ENCODE measurements around the gene RCSD1.

RCSD1 gene

DNA sequence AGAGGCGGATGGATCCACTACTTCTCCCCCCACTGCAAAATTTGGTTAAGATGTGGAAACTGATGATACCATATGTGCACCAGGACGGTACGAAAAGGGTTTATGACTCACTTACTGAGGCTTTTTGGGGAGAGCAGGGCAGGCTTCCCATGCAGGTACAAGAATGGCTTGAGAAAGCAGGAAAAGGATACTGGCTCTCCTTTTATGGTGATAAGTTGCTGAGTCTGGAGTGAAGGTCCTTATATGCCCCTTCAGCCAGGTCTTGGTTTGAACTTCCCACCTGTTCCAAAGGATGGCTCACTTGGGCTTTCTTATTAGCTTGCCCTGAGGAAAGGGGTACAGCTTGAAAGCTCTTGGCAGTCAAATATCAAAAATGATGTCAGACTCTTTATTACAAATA is 114.9 kb downstream of the RCSD1 start:
- Histone ChIP-seq H2BK5ac (ENCODE audit: low read depth, low read length, poor library complexity, severe bottlenecking) (no peak overlapping the region), H3K23ac (ENCODE audit: low read length in 2 of 2) (no peak overlapping the region), H3K4me3 (ENCODE audit: insufficient read depth in 1 of 2, low read depth in 1 of 2, low read length in 2 of 2) (no peak overlapping the region), H2BK15ac (ENCODE audit: low read depth, poor library complexity, severe bottlenecking) (no peak overlapping the region), H3K27me3 (ENCODE audit: control insufficient read depth in 1 of 2, insufficient read depth in 1 of 2, low read length in 2 of 2) (no peaks in the 10 kb centered on the region), H2AK5ac (ENCODE audit: low read length, severe bottlenecking) (no peak overlapping the region), H4K91ac (ENCODE audit: low read length) (no peak overlapping the region), H3K4me1 (ENCODE audit: control insufficient read depth, insufficient read depth, low read depth, low read length) (peaks cover 6% of the 10 kb centered on the region), H3K9ac (ENCODE audit: low read length) (no peak overlapping the region), H2BK120ac (ENCODE audit: low read depth, low read length) (no peak overlapping the region), H3K4me2 (ENCODE audit: low read length, poor library complexity, severe bottlenecking) (no peak overlapping the region), H3K36me3 (ENCODE audit: control insufficient read depth in 1 of 2, insufficient read depth in 2 of 2, low read depth in 1 of 2, low read length in 2 of 2) (no peaks in the 10 kb centered on the region), H3K79me1 (replicated peaks; ENCODE audit: low read length, poor library complexity, severe bottlenecking) (peaks cover 2% of the 10 kb centered on the region), H3K4ac (ENCODE audit: low read depth in 1 of 2, low read length in 2 of 2) (no peak overlapping the region), H3K18ac (ENCODE audit: low read depth in 1 of 2, low read length in 2 of 2) (no peak overlapping the region), H3K9me3 (ENCODE audit: control insufficient read depth, low read length) (no peaks in the 10 kb centered on the region), H2BK12ac (ENCODE audit: low read length in 2 of 2) (no peak overlapping the region), H3K27ac (ENCODE audit: low read length, poor library complexity, severe bottlenecking) (no peak overlapping the region), H2AFZ (ENCODE audit: low read depth, low read length) (no peak overlapping the region), H3K14ac (ENCODE audit: low read length in 2 of 2) (no peak overlapping the region), H4K8ac (ENCODE audit: low read length) (no peak overlapping the region)
- WGBS: 88% methylated on average over 3 of the region's 3 CpGs
- no peak for DNase-seq

DNA sequence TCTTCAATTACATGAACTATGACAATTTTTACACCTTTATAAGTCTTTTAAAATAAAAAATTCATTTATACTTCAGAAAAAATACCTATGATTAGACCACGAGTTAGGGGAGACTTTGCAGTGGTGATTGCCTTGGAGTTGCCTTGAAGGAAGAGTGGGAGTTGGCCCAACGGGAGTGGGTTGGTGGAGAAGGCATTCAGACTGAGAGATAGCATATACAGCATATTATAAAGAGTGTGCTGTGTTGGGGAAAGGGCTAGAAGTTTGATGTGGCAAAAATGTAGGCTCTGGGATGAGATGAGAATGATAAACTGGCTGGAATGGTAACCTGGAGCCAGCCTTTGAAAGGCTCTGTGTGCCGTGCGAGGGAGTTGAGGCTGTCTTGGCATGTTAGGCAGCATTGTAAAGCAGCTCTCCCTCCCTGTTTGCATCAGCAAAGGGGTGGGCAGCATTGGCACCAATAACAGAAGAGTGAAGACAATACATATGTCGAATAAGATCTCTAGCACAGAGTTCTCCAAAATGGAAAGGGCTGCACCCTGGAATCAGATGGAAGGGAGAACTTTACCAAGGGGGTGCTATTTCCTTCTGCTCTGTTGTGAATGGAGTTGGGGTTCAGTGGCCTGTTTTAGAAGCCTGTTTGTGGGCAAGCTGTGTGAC is 116.1 kb downstream of the RCSD1 start:
- H3K4me1 ChIP-seq (ENCODE audit: control insufficient read depth, insufficient read depth, low read depth, low read length): peaks cover 8% of the 10 kb centered on the region
- H2BK120ac ChIP-seq (ENCODE audit: low read depth, low read length): no peak overlapping the region
- no peak overlapping the region for H2BK5ac ChIP-seq (ENCODE audit: low read depth, low read length, poor library complexity, severe bottlenecking)
- whole genome bisulfite sequencing: 64% methylated on average over 5 of the region's 5 CpGs
- no peak overlapping the region for H3K4me2 ChIP-seq (ENCODE audit: low read length, poor library complexity, severe bottlenecking)
- H3K36me3 ChIP-seq (ENCODE audit: control insufficient read depth in 1 of 2, insufficient read depth in 2 of 2, low read depth in 1 of 2, low read length in 2 of 2): no peaks in the 10 kb centered on the region
- H2AK5ac ChIP-seq (ENCODE audit: low read length, severe bottlenecking): no peak overlapping the region
- DNase-seq: no peak
- H3K14ac ChIP-seq (ENCODE audit: low read length in 2 of 2): no peak overlapping the region
- H4K8ac ChIP-seq (ENCODE audit: low read length): no peak overlapping the region
- H3K4me3 ChIP-seq (ENCODE audit: insufficient read depth in 1 of 2, low read depth in 1 of 2, low read length in 2 of 2): no peak overlapping the region
- H3K27ac ChIP-seq (ENCODE audit: low read length, poor library complexity, severe bottlenecking): no peak overlapping the region
- no peak overlapping the region for H2BK12ac ChIP-seq (ENCODE audit: low read length in 2 of 2)
- no peak overlapping the region for H2BK15ac ChIP-seq (ENCODE audit: low read depth, poor library complexity, severe bottlenecking)
- no peak overlapping the region for H3K9ac ChIP-seq (ENCODE audit: low read length)
- no peak overlapping the region for H4K91ac ChIP-seq (ENCODE audit: low read length)
- H3K18ac ChIP-seq (ENCODE audit: low read depth in 1 of 2, low read length in 2 of 2): no peak overlapping the region
- no peak overlapping the region for H3K23ac ChIP-seq (ENCODE audit: low read length in 2 of 2)
- peaks cover 2% of the 10 kb centered on the region for H3K79me1 ChIP-seq (replicated peaks; ENCODE audit: low read length, poor library complexity, severe bottlenecking)
- no peak overlapping the region for H3K4ac ChIP-seq (ENCODE audit: low read depth in 1 of 2, low read length in 2 of 2)
- H3K27me3 ChIP-seq (ENCODE audit: control insufficient read depth in 1 of 2, insufficient read depth in 1 of 2, low read length in 2 of 2): no peaks in the 10 kb centered on the region
- no peak overlapping the region for H2AFZ ChIP-seq (ENCODE audit: low read depth, low read length)
- no peaks in the 10 kb centered on the region for H3K9me3 ChIP-seq (ENCODE audit: control insufficient read depth, low read length)

- no peak overlapping the region for H3K4me3 ChIP-seq (ENCODE audit: insufficient read depth in 1 of 2, low read depth in 1 of 2, low read length in 2 of 2)
- no peak overlapping the region for H2BK15ac ChIP-seq (ENCODE audit: low read depth, poor library complexity, severe bottlenecking)
- H3K27me3 ChIP-seq (ENCODE audit: control insufficient read depth in 1 of 2, insufficient read depth in 1 of 2, low read length in 2 of 2): no peaks in the 10 kb centered on the region
- H3K18ac ChIP-seq (ENCODE audit: low read depth in 1 of 2, low read length in 2 of 2): no peak overlapping the region
- no peak overlapping the region for H3K23ac ChIP-seq (ENCODE audit: low read length in 2 of 2)
- H2BK12ac ChIP-seq (ENCODE audit: low read length in 2 of 2): no peak overlapping the region
- no peak overlapping the region for H2BK5ac ChIP-seq (ENCODE audit: low read depth, low read length, poor library complexity, severe bottlenecking)
- H2BK120ac ChIP-seq (ENCODE audit: low read depth, low read length): peak overlapping the region; percentile 27
- H3K14ac ChIP-seq (ENCODE audit: low read length in 2 of 2): no peak overlapping the region
- H3K4me2 ChIP-seq (ENCODE audit: low read length, poor library complexity, severe bottlenecking): no peak overlapping the region
- peaks cover 7% of the 10 kb centered on the region for H3K4me1 ChIP-seq (ENCODE audit: control insufficient read depth, insufficient read depth, low read depth, low read length)
- H3K9ac ChIP-seq (ENCODE audit: low read length): no peak overlapping the region
- no peak overlapping the region for H3K4ac ChIP-seq (ENCODE audit: low read depth in 1 of 2, low read length in 2 of 2)
- H3K36me3 ChIP-seq (ENCODE audit: control insufficient read depth in 1 of 2, insufficient read depth in 2 of 2, low read depth in 1 of 2, low read length in 2 of 2): no peaks in the 10 kb centered on the region
- H2AFZ ChIP-seq (ENCODE audit: low read depth, low read length): no peak overlapping the region
- H3K79me1 ChIP-seq (replicated peaks; ENCODE audit: low read length, poor library complexity, severe bottlenecking): no peaks in the 10 kb centered on the region
- 97% methylated on average over 5 of the region's 7 CpGs for WGBS
- no peaks in the 10 kb centered on the region for H3K9me3 ChIP-seq (ENCODE audit: control insufficient read depth, low read length)
- no peak overlapping the region for H4K91ac ChIP-seq (ENCODE audit: low read length)
- H4K8ac ChIP-seq (ENCODE audit: low read length): no peak overlapping the region
- H3K27ac ChIP-seq (ENCODE audit: low read length, poor library complexity, severe bottlenecking): no peak overlapping the region
- no peak for DNase-seq
- no peak overlapping the region for H2AK5ac ChIP-seq (ENCODE audit: low read length, severe bottlenecking)
Measured at GRCh38 chr1:167746988-167747655, 117.1 kb downstream of the RCSD1 start.

DNA sequence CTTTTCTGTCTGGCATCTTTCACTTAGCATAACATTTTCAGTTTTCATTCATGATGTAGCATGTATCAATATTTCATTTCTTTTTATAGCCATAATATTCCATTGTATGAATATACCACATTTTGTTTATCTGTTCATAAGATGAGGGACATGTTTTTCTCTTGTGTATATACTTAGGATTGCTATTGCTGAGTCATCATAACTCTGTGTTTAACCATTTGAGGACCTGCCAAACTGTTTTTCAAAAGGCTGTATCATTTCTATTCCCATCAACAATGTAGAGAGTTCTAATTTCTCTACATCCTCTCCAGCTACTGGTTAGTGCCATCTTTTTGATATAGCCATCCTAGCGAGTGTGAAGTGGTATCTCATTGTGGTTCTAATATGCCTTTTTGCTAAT is 118.0 kb downstream of the RCSD1 start:
- Histone ChIP-seq H3K9ac (ENCODE audit: low read length) (no peak overlapping the region), H2AK5ac (ENCODE audit: low read length, severe bottlenecking) (no peak overlapping the region), H3K4me3 (ENCODE audit: insufficient read depth in 1 of 2, low read depth in 1 of 2, low read length in 2 of 2) (no peak overlapping the region), H2BK120ac (ENCODE audit: low read depth, low read length) (no peak overlapping the region), H3K18ac (ENCODE audit: low read depth in 1 of 2, low read length in 2 of 2) (no peak overlapping the region), H3K27me3 (ENCODE audit: control insufficient read depth in 1 of 2, insufficient read depth in 1 of 2, low read length in 2 of 2) (no peaks in the 10 kb centered on the region), H3K4ac (ENCODE audit: low read depth in 1 of 2, low read length in 2 of 2) (no peak overlapping the region), H3K14ac (ENCODE audit: low read length in 2 of 2) (no peak overlapping the region), H2BK12ac (ENCODE audit: low read length in 2 of 2) (no peak overlapping the region), H2AFZ (ENCODE audit: low read depth, low read length) (no peak overlapping the region), H2BK5ac (ENCODE audit: low read depth, low read length, poor library complexity, severe bottlenecking) (no peak overlapping the region), H4K8ac (ENCODE audit: low read length) (no peak overlapping the region), H3K27ac (ENCODE audit: low read length, poor library complexity, severe bottlenecking) (no peak overlapping the region), H2BK15ac (ENCODE audit: low read depth, poor library complexity, severe bottlenecking) (no peak overlapping the region), H3K9me3 (ENCODE audit: control insufficient read depth, low read length) (no peaks in the 10 kb centered on the region), H3K4me1 (ENCODE audit: control insufficient read depth, insufficient read depth, low read depth, low read length) (peaks cover 9% of the 10 kb centered on the region), H3K4me2 (ENCODE audit: low read length, poor library complexity, severe bottlenecking) (no peak overlapping the region), H3K36me3 (ENCODE audit: control insufficient read depth in 1 of 2, insufficient read depth in 2 of 2, low read depth in 1 of 2, low read length in 2 of 2) (no peaks in the 10 kb centered on the region), H3K79me1 (replicated peaks; ENCODE audit: low read length, poor library complexity, severe bottlenecking) (no peaks in the 10 kb centered on the region), H4K91ac (ENCODE audit: low read length) (no peak overlapping the region), H3K23ac (ENCODE audit: low read length in 2 of 2) (no peak overlapping the region)
- 100% methylated on average over 1 of the region's 1 CpG for WGBS
- no peak for DNase-seq

All from mesenchymal stem cell (in vitro differentiated cells and primary cell).